HFFc6 (cell line): ENCODE data around the gene RNF214. TPM values are rescaled to one million over a fixed set of nuclear protein-coding genes. Genes with fewer than 3 reads are reported as not detected.

Experiments
- DNase-seq: peaks from one replicate; pipeline ENCODE4 v3.0.0-alpha.2; 2018
- H3K27ac Mint-ChIP-seq: 2 replicates; pipeline ENCODE4 v1.8.0; 2020; ENCODE audit warnings: mild to moderate bottlenecking, mixed read lengths
- H3K27me3 Mint-ChIP-seq: 2 replicates; pipeline ENCODE4 v1.8.0; 2021; ENCODE audit warnings: mild to moderate bottlenecking, moderate library complexity, mixed read lengths; ENCODE audit not compliant: insufficient read depth
- H3K36me3 Mint-ChIP-seq: 2 replicates; pipeline ENCODE4 v1.8.0; 2021; ENCODE audit warnings: low read depth, mixed read lengths
- H3K4me1 Mint-ChIP-seq: 2 replicates; pipeline ENCODE4 v1.8.0; 2020; ENCODE audit warnings: low read depth, mixed read lengths
- H3K4me3 Mint-ChIP-seq: 2 replicates; pipeline ENCODE4 v1.8.0; 2020; ENCODE audit warnings: mild to moderate bottlenecking, moderate library complexity, mixed read lengths
- H3K9me3 Mint-ChIP-seq: 2 replicates; pipeline ENCODE4 v1.8.0; 2020; ENCODE audit warnings: mild to moderate bottlenecking, mixed read lengths
- CTCF ChIP-seq: fragments of 200-600 bp; sonication (generic); IDR thresholded peaks from 2 replicates; pipeline ENCODE4 v1.5.0; 2021; ENCODE audit warnings: antibody characterized with exemption, mild to moderate bottlenecking
- total RNA-seq, 6 experiments: library from RNA; stranded (reverse); fragmentation: NEBNext Ultra II Directional; extraction: Animal tissue kit (Norgen Biotek cat#: 25700); gene quantifications; 2 replicates in 1 of 6; 3 replicates in 5 of 6; pipeline ENCODE4 v1.2.3, GENCODE V29; 2021

The RNF214 gene
- total RNA-seq, 6 experiments from 2014 or later = 17.7 to 25.6 (median 22.1) TPM

- Mint-ChIP-seq H3K4me3 (no peak overlapping the region), H3K27me3 (peaks cover 2% of the 10 kb centered on the region; the same call in 1 of the 2 replicates), H3K9me3 (no peaks in the 10 kb centered on the region), H3K27ac (no peak overlapping the region), H3K4me1 (peaks cover 20% of the 10 kb centered on the region), H3K36me3 (peaks cover 16% of the 10 kb centered on the region)
- DNase-seq = no peak
- TF ChIP-seq CTCF = no peak
These were observed 8.5 kb upstream of the RNF214 start for GRCh38 chr11:117223741-117224689.

GRCh38 chr11:117225553-117226170 is 6.8 kb upstream of the RNF214 start:
- H3K36me3 Mint-ChIP-seq = peaks cover 10% of the 10 kb centered on the region
- no peak overlapping the region for H3K4me3 Mint-ChIP-seq
- DNase-seq = no peak
- peaks cover 31% of the 10 kb centered on the region for H3K4me1 Mint-ChIP-seq
- no peak for TF ChIP-seq CTCF
- H3K27me3 Mint-ChIP-seq = no peaks in the 10 kb centered on the region
- H3K9me3 Mint-ChIP-seq = no peaks in the 10 kb centered on the region
- H3K27ac Mint-ChIP-seq = no peak overlapping the region

- DNase-seq = peak; percentile 68
- peaks cover 10% of the 10 kb centered on the region for H3K36me3 Mint-ChIP-seq
- H3K4me3 Mint-ChIP-seq = no peak overlapping the region
- H3K27me3 Mint-ChIP-seq = no peaks in the 10 kb centered on the region
- no peak overlapping the region for H3K27ac Mint-ChIP-seq
- TF ChIP-seq CTCF = peak; percentile 89
- peaks cover 32% of the 10 kb centered on the region for H3K4me1 Mint-ChIP-seq
- no peaks in the 10 kb centered on the region for H3K9me3 Mint-ChIP-seq
These were observed 5.8 kb upstream of the RNF214 start for GRCh38 chr11:117226388-117227385.

- no peak overlapping the region for H3K4me3 Mint-ChIP-seq
- no peak for DNase-seq
- H3K27me3 Mint-ChIP-seq = no peaks in the 10 kb centered on the region; the same call in 1 of the 2 replicates
- no peaks in the 10 kb centered on the region for H3K9me3 Mint-ChIP-seq
- TF ChIP-seq CTCF = no peak
- peaks cover 20% of the 10 kb centered on the region for H3K4me1 Mint-ChIP-seq
- peaks cover 10% of the 10 kb centered on the region for H3K36me3 Mint-ChIP-seq
- H3K27ac Mint-ChIP-seq = no peak overlapping the region
These were observed 4.4 kb upstream of the RNF214 start for GRCh38 chr11:117228091-117228490.

GRCh38 chr11:117229411-117229810 is 3.1 kb upstream of the RNF214 start:
- no peaks in the 10 kb centered on the region for H3K9me3 Mint-ChIP-seq
- H3K27me3 Mint-ChIP-seq = no peaks in the 10 kb centered on the region; the same call in 1 of the 2 replicates
- TF ChIP-seq CTCF = no peak
- H3K4me1 Mint-ChIP-seq = peaks cover 33% of the 10 kb centered on the region
- peak overlapping the region; percentile 36; the same call in 1 of the 2 replicates for H3K4me3 Mint-ChIP-seq
- H3K27ac Mint-ChIP-seq = no peak overlapping the region
- DNase-seq = no peak
- peaks cover 10% of the 10 kb centered on the region for H3K36me3 Mint-ChIP-seq
